Activated B cell treated with CpG ODN at 0.5 μM for 24 hours (primary cell): Measurements from ENCODE around the gene ZNF555. TPM values are rescaled to one million over a fixed set of nuclear protein-coding genes. Genes with fewer than 3 reads are reported as not detected.

Source experiments
- ATAC-seq: fragments of 200-7000 bp; cut with Tn5 transposase; one replicate; pipeline ENCODE4 v1.10.0; 2021; ENCODE audit warnings: low read depth, mild to moderate bottlenecking, moderate library complexity
- CTCF ChIA-PET: fragments of 350-600 bp; sonication (Branson Sonifier 250); formaldehyde crosslinking; loops from one replicate; lab custom pipeline; 2021; ENCODE audit warnings: antibody characterized with exemption; lab: Charles Lee
- POLR2A ChIA-PET: fragments of 350-600 bp; sonication (Branson Sonifier 250); formaldehyde crosslinking; loops from one replicate; lab custom pipeline; 2021; ENCODE audit warnings: antibody characterized with exemption; lab: Charles Lee
- DNase-seq: peaks from one replicate; pipeline ENCODE4 v3.0.0; 2022
- H3K27ac Mint-ChIP-seq: one replicate; pipeline ENCODE4 v1.8.0; 2020; ENCODE audit warnings: mixed read lengths
- H3K27me3 Mint-ChIP-seq: one replicate; pipeline ENCODE4 v1.8.0; 2021; ENCODE audit warnings: mixed read lengths
- H3K36me3 Mint-ChIP-seq: one replicate; pipeline ENCODE4 v1.8.0; 2021; ENCODE audit warnings: low read depth, mixed read lengths
- H3K4me1 Mint-ChIP-seq: one replicate; pipeline ENCODE4 v1.8.0; 2021; ENCODE audit warnings: mixed read lengths
- H3K4me3 Mint-ChIP-seq: one replicate; pipeline ENCODE4 v1.8.0; 2020; ENCODE audit warnings: mild to moderate bottlenecking, mixed read lengths
- H3K9me3 Mint-ChIP-seq: one replicate; pipeline ENCODE4 v1.8.0; 2020; ENCODE audit warnings: mixed read lengths
- CTCF ChIP-seq: fragments of 200-600 bp; IDR thresholded peaks from one replicate; pipeline ENCODE4 v1.8.0; 2022; ENCODE audit warnings: antibody characterized with exemption, mild to moderate bottlenecking
- intact Hi-C: fragments of 100-400 bp; cut with micrococcal nuclease; formaldehyde crosslinking; loops from one replicate; pipeline ENCODE4 v1.15.1; 2024
- total RNA-seq: library from RNA; stranded (reverse); gene quantifications from 2 replicates; pipeline ENCODE4 v1.2.3, GENCODE V29; 2022

The ZNF555 gene
- total RNA-seq, 1 donor from 2014 or later = 8.4 TPM

GRCh38 chr19:2850256-2850925 is 9.1 kb downstream of the ZNF555 start:
- H3K36me3 Mint-ChIP-seq = peaks cover 62% of the 10 kb centered on the region
- no peaks in the 10 kb centered on the region for H3K27me3 Mint-ChIP-seq
- intact Hi-C loops = no loop called here
- H3K27ac Mint-ChIP-seq = no peak overlapping the region
- H3K4me3 Mint-ChIP-seq = no peak overlapping the region
- no peak for TF ChIP-seq CTCF
- peaks cover 29% of the 10 kb centered on the region for H3K9me3 Mint-ChIP-seq
- ATAC-seq (no peak), DNase-seq (no peak)
- CTCF ChIA-PET = interaction anchor here (1.4 kb wide), 1 partner anchor 9 kb away, joined by 4 read pairs; the partner anchor contains the start of gene ZNF555
- H3K4me1 Mint-ChIP-seq = peaks cover 11% of the 10 kb centered on the region
- POLR2A ChIA-PET = interaction anchor here (0.6 kb wide), 1 partner anchor 343 kb away, joined by 3 read pairs; no protein-coding TSS in a partner anchor

- no peak overlapping the region for H3K4me3 Mint-ChIP-seq
- ATAC-seq = no peak
- no peak overlapping the region for H3K27ac Mint-ChIP-seq
- TF ChIP-seq CTCF = no peak
- CTCF ChIA-PET = no interaction called here
- POLR2A ChIA-PET = no interaction called here
- H3K27me3 Mint-ChIP-seq = no peaks in the 10 kb centered on the region
- peaks cover 25% of the 10 kb centered on the region for H3K4me1 Mint-ChIP-seq
- no peak for DNase-seq
- H3K36me3 Mint-ChIP-seq = peaks cover 62% of the 10 kb centered on the region
- peaks cover 34% of the 10 kb centered on the region for H3K9me3 Mint-ChIP-seq
- intact Hi-C loops = no loop called here
Measured at GRCh38 chr19:2852598-2852997, 11.3 kb downstream of the ZNF555 start.

- intact Hi-C loops = no loop called here
- H3K27me3 Mint-ChIP-seq = no peaks in the 10 kb centered on the region
- peaks cover 25% of the 10 kb centered on the region for H3K4me1 Mint-ChIP-seq
- H3K36me3 Mint-ChIP-seq = peaks cover 62% of the 10 kb centered on the region
- H3K27ac Mint-ChIP-seq = no peak overlapping the region
- no peak overlapping the region for H3K4me3 Mint-ChIP-seq
- CTCF ChIA-PET = no interaction called here
- POLR2A ChIA-PET = no interaction called here
- DNase-seq (no peak), ATAC-seq (no peak)
- TF ChIP-seq CTCF = no peak
- peaks cover 34% of the 10 kb centered on the region for H3K9me3 Mint-ChIP-seq
Measured at GRCh38 chr19:2853015-2853606, 11.8 kb downstream of the ZNF555 start.

GRCh38 chr19:2854849-2855248 is 13.6 kb downstream of the ZNF555 start:
- TF ChIP-seq CTCF = no peak
- no peak for ATAC-seq
- Mint-ChIP-seq H3K36me3 (peaks cover 63% of the 10 kb centered on the region), H3K27me3 (no peaks in the 10 kb centered on the region), H3K4me3 (no peak overlapping the region), H3K4me1 (peaks cover 23% of the 10 kb centered on the region), H3K9me3 (peaks cover 34% of the 10 kb centered on the region), H3K27ac (no peak overlapping the region)
- DNase-seq = no peak
- ChIA-PET CTCF (no interaction called here), POLR2A (no interaction called here)
- intact Hi-C loops = no loop called here

GRCh38 chr19:2856457-2857050 is 15.3 kb downstream of the ZNF555 start:
- ChIA-PET POLR2A (interaction anchor here (0.5 to 0.7 kb wide), 2 partner anchors 31 to 264 kb away, joined by 3 read pairs; no protein-coding TSS in a partner anchor), CTCF (interaction anchor here (1.0 kb wide), 1 partner anchor 28 kb away, joined by 3 read pairs; no protein-coding TSS in a partner anchor)
- DNase-seq (no peak), ATAC-seq (no peak)
- Mint-ChIP-seq H3K27me3 (no peaks in the 10 kb centered on the region), H3K9me3 (peaks cover 31% of the 10 kb centered on the region), H3K4me1 (peaks cover 14% of the 10 kb centered on the region), H3K36me3 (peaks cover 46% of the 10 kb centered on the region), H3K27ac (peak overlapping the region; percentile 59), H3K4me3 (peak overlapping the region; percentile 1)
- intact Hi-C loops = no loop called here
- no peak for TF ChIP-seq CTCF
